GM12874 (cell line): ENCODE results near the gene TBC1D22A.

Experiments used
- CTCF ChIP-seq: IDR thresholded peaks from 2 replicates; pipeline ENCODE4 v1.5.1; 2011; ENCODE audit warnings: low read depth, mild to moderate bottlenecking, control low read depth, low read length, moderate library complexity; ENCODE audit not compliant: insufficient read depth

The TBC1D22A gene

GRCh38 chr22:46752286-46752987, 10.0 kb upstream of the TBC1D22A start:
- no peak for TF ChIP-seq CTCF

DNA sequence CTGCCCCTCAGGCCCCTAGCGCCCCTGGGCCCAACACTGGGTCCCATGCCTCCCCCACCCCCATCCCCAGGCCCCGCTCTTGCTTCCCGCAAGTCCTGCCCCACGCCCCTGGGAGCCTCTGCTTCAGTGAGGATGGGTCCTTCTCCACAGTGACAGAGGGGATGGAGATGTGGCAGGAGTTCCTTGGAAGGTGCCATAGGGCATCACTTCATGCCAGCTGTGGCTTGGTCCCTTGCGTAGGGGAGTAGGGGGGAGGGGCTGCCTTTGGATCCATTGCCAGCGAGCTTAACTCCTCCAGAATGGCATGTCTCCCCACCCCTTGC, 9.5 kb upstream of the TBC1D22A start:
- no peak for TF ChIP-seq CTCF

DNA sequence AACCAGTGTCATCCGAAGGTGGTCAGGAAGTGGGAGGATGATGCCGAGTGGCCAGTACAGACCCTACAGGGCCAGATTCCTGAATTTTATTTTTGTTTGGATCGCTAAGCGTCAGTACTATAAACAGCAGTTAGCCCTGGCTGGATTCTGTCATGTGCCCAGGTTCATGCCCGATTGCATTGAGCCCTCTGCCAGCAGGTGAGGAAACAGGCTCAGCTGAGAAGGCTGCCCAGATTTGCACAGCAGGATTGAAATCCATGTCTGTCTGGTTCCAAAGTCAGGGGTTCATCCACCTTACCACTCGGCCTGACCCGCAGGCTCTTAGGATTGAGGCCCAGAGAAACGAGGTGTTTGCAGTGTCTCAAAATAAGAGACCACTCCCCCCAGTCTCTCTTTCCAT, 9.1 kb upstream of the TBC1D22A start:
- no peak for TF ChIP-seq CTCF

DNA sequence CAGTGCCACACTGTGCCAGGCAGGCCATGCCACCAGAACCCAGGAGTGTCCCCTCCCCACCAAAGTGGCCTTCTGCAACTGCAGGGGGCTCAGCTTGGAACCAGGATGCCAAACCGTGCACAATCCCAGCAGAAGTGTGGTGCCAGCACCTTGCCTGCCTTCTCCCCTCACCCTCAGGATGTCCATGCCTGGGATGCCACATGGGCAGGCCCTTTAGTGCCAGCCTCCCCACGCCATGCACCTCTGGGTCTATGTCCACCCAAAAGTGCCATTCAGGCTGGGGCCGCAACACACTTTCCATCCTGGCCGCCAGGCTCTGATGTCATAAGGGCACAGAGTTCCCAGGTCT, 8.7 kb upstream of the TBC1D22A start:
- TF ChIP-seq CTCF: no peak

GRCh38 chr22:46754110-46754799, 8.2 kb upstream of the TBC1D22A start:
- TF ChIP-seq CTCF: no peak

- no peak for TF ChIP-seq CTCF
Measured at GRCh38 chr22:46754826-46755225, 7.6 kb upstream of the TBC1D22A start.

DNA sequence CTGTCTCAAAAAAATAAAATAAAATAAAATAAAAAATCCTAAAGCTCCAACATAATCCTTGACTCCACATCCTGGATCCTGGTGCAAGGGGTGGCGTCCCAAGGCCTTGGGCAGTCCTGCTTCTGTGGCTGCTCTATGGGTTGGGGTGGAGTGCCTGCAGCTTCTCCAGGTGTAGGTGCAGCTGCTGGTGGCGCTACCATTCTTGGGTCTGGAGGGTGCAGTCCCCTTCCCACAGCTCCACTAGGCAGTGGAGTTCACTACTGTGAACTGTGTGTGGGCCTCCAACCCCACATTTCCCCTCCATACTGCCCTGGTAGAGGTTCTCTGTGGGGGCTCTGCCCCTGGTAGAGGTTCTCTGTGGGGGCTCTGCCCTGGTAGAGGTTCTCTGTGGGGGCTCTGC, 6.9 kb upstream of the TBC1D22A start:
- TF ChIP-seq CTCF: no peak
